Measurements from ENCODE around the gene SPATA2. TPM values are rescaled to one million over a fixed set of nuclear protein-coding genes. Genes with fewer than 3 reads are reported as not detected.

Gene SPATA2
- total and polyA plus RNA-seq, 2 of the 13 experiments (the other 11 are each of a cell fraction or from before 2014, with no cell fraction given) = 3.2 to 8.7 TPM

DNA sequence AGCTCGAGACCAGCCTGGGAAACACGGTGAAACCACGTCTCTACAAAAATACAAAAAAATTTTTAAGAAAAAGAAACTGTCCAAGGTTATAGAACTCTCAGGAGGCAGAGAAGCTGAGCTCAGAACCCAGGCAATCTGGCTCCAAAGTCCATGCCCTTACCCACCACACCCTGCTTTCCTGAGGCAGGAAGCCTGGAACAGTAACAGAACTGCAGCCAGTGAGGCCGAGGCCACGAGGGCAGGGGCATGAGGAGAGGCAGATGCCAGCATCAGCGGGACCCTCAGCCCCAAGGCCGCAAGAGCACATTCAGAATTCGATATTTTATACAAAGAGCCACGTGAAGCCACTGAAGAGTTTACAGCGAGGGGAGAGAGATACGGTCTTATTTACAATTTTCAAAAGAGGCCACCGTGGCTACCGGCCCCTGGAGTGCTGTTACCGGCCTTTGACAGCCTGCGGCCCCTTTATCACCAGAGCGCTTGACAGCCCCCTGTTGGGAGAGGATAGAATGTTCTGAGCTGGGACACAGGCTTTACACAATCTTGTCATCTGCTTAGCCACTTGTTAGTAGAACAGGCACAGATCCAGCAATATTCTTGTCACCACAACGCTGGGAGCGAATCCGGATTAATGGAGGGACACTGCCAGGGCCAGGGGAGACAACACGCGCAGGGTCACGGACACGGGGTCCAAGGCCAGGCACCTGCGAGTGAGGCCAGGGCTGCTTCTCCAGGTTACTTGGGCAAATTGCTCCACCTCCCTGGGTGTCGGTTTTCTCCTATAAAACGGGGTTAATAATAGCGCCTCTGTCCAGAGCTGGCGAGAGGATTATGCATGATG is 5.6 kb downstream of the SPATA2 start (continued):
- no peak for TF ChIP-seq ZBTB33 (CRISPR knock-in tag; IDR thresholded peaks at IDR 0.05)
- no peak for TF ChIP-seq FOXP1 (IDR thresholded peaks at IDR 0.05)
- TF ChIP-seq FOXP1 (CRISPR knock-in tag; IDR thresholded peaks at IDR 0.05) = no peak
- no peak for TF ChIP-seq ZNF33B (CRISPR knock-in tag; IDR thresholded peaks at IDR 0.05)
- TF ChIP-seq MTERF4 (CRISPR knock-in tag; IDR thresholded peaks at IDR 0.05) = no peak
- peak; percentile 31; the same call in 1 of the 2 replicates for TF ChIP-seq FOXK1 (CRISPR knock-in tag; IDR thresholded peaks at IDR 0.05; ENCODE audit: borderline replicate concordance, low read depth)
- peak; percentile 33; the same call in 1 of the 2 replicates for TF ChIP-seq GABPB1 (CRISPR knock-in tag; IDR thresholded peaks at IDR 0.05)
- TF ChIP-seq, protein P1, sequence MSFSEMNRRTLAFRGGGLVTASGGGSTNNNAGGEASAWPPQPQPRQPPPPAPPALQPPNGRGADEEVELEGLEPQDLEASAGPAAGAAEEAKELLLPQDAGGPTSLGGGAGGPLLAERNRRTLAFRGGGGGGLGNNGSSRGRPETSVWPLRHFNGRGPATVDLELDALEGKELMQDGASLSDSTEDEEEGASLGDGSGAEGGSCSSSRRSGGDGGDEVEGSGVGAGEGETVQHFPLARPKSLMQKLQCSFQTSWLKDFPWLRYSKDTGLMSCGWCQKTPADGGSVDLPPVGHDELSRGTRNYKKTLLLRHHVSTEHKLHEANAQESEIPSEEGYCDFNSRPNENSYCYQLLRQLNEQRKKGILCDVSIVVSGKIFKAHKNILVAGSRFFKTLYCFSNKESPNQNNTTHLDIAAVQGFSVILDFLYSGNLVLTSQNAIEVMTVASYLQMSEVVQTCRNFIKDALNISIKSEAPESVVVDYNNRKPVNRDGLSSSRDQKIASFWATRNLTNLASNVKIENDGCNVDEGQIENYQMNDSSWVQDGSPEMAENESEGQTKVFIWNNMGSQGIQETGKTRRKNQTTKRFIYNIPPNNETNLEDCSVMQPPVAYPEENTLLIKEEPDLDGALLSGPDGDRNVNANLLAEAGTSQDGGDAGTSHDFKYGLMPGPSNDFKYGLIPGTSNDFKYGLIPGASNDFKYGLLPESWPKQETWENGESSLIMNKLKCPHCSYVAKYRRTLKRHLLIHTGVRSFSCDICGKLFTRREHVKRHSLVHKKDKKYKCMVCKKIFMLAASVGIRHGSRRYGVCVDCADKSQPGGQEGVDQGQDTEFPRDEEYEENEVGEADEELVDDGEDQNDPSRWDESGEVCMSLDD (CRISPR knock-in tag; IDR thresholded peaks at IDR 0.05; ENCODE audit: borderline replicate concordance) = no peak
- no peak for TF ChIP-seq RAD51 (IDR thresholded peaks at IDR 0.05; ENCODE audit: borderline replicate concordance)
- TF ChIP-seq TRAFD1 (CRISPR knock-in tag; IDR thresholded peaks at IDR 0.05; ENCODE audit: borderline replicate concordance) = no peak
- TF ChIP-seq NONO (IDR thresholded peaks at IDR 0.05) = no peak
- TF ChIP-seq NONO (CRISPR knock-in tag; conservative IDR thresholded peaks at IDR 0.05) = no peak
- TF ChIP-seq ZNF891 (CRISPR knock-in tag; IDR thresholded peaks at IDR 0.05) = no peak
- TF ChIP-seq ZBTB7B (CRISPR knock-in tag; IDR thresholded peaks at IDR 0.05) = 0 out of 2 replicates have a peak, but pooled peaks have one; percentile 31
- peak; percentile 37; the same call in 1 of the 2 replicates for TF ChIP-seq PHF8 (CRISPR knock-in tag; IDR thresholded peaks at IDR 0.05)
- TF ChIP-seq RNF219 (CRISPR knock-in tag; IDR thresholded peaks at IDR 0.05) = no peak
- TF ChIP-seq ZNF343 (CRISPR knock-in tag; IDR thresholded peaks at IDR 0.05) = no peak
- peak; percentile 37; the same call in 1 of the 2 replicates for TF ChIP-seq HNF4G (IDR thresholded peaks at IDR 0.05; ENCODE audit: borderline replicate concordance, low read depth, low read length)
- no peak for TF ChIP-seq HNF4G (CRISPR knock-in tag; IDR thresholded peaks at IDR 0.05; ENCODE audit: borderline replicate concordance, low read depth)
- no peak for TF ChIP-seq NR2F6 (IDR thresholded peaks at IDR 0.05)
- no peak for TF ChIP-seq NR2F6 (CRISPR knock-in tag; IDR thresholded peaks at IDR 0.05)
- no peak for TF ChIP-seq SMAD3 (CRISPR knock-in tag; IDR thresholded peaks at IDR 0.05)

Data from HepG2 (cell line).